Activated CD4-positive, alpha-beta T cell treated with anti-CD3 and anti-CD28 coated beads, Interleukin-2, amount 50 U/mL, for 4 hours (primary cell): ENCODE measurements around the gene ACTL10.
A peak's percentile ranks its signal among the peaks of the same experiment; 100 is the strongest.

Experiments used
- DNase-seq, 2 experiments: peaks; one replicate each; pipeline ENCODE4 v3.0.0-alpha.2; 2020

The ACTL10 gene

GRCh38 chr20:33664085-33664761, 2.5 kb upstream of the ACTL10 start:
- DNase-seq: no peak

- DNase-seq: no peak
These were observed 2.0 kb upstream of the ACTL10 start for GRCh38 chr20:33664762-33665144.

- DNase-seq: peak; percentile 23 to 28
These were observed 517 bp downstream of the ACTL10 start for GRCh38 chr20:33667245-33667675.

DNA sequence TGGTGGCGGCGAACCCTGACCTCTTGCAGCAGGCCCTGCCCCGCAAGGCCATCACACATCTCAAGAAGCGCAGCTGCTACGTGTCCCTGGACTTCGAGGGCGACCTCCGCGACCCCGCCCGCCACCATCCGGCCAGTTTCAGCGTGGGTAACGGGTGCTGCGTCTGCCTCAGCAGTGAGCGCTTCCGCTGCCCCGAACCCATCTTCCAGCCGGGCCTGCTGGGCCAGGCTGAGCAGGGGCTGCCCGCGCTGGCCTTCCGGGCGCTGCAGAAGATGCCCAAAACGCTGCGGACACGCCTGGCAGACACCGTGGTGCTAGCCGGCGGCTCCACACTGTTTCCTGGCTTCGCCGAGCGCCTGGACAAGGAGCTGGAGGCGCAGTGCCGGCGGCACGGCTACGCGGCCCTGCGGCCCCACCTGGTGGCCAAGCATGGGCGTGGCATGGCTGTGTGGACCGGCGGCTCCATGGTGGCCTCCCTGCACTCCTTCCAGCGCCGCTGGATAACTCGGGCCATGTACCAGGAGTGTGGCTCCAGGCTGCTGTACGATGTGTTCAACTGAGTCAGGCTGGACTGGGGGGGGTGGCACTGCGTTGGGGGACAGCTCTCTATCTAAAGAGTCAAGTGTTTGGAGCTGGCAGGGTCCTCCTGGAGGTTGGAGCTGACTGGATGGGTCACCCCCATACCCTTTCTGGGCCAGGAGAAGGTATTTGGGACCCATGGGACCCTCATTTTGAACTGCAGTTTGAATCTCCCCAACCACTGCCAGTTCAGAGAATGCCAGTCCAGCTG, 1.1 kb downstream of the ACTL10 start:
- peak; percentile 64 to 70 for DNase-seq

DNA sequence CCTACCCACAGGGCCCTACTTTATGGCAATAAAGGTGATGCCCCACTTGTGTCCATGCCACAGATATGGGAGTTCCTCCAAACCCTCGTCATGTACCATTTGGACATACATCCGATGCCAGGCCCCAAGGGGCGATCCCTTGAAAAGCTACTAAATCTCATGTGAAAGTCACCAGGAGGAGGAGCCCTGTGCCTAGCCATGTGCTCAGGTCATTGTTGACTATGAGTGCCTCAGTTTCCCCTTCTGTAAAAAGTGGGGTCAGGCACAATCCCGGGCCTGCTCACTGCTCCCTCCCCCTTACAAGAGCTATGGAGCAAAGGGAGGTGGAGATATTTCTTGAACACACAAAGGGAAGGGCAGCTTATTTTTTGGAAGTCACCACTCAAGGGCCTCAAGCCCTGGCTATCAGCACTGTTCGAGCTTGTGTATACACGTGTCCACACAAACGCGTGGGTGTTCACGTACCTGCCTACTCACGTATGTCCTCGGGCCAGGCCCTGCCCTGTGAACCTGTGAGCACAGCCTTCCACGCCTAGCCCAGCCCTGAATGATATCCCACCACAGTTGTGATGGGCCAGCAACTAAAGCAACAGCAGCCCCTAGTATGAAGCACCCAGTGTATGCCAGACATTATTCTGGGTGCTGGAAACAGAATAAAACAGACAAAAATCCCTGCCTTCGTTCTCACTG, 1.9 kb downstream of the ACTL10 start:
- no peak for DNase-seq

- DNase-seq: no peak
These were observed 2.5 kb downstream of the ACTL10 start for GRCh38 chr20:33669224-33669623.

DNA sequence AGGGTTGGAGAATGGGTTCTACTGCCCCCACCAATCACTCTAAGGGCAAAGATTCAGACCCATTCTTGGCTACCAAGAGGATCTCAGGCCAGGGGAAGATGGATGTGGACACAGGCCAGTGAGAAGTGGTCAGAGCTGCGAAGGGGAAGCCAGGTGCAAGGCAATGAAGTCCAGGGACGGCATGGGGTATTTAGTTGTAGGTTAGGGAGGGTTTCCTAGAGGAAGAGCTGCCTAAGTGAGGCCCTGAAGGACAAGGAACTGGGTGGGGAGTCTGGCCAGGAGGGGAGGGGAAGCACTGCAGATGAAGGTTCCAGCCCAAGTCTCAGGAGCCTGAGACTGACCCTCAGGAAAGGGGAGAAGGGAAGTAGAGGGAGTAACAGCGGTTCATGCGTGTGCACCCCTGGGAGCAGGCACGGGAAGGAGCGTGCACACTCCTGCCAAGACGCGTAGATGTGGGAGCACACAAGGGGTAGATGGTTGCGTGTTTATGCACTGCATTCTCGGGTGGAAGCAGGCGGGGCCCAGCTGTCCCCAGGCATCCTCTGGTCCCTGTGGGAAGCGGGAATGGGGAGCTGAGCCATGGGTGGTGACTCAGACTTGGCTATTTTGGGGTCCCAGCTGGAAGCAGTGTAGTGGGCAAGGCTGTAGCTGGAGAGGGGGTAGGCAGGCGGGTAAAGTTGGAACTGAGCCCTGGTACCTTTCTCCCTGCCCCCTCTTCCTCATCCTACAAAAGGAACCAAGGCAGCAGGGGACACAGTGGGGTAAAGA, 3.3 kb downstream of the ACTL10 start:
- DNase-seq: no peak

DNA sequence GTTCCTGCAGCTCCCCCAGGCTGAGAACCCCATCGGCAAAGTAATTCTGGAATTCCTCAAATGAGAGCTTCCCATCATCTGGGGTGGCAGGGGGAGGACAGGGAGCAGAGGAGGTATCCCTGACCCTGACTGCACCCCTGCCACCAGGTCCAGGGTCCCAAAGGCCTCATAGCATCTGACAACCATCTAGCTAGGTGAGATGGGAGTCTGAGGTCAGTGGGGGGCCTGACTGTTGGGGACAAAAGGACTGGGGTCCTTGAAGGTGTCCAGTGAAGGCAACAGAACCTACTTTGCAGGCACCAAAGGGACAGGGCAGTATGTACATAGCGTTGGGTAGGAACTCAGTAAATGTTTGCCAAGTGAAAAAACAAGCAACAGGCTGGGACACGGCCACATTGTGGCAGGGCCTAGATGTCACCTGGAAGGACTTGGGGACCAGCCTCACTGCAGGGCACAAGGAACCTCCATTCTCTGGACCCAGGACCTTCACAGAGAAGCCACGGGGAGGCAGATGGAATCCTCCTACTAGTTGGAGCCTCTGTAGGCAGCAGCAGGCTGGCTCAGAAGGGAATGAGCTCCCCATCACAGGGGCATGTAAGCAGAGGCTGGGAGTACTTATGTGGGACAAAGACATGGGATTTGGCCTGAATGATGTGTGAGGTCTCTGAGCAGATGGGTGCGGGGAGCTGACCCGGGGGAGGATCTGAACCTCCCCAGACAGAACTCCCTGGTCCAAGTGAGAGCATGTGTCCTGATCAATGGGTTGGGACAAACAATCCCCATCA, 4.2 kb downstream of the ACTL10 start:
- DNase-seq: no peak

GRCh38 chr20:33671573-33672288, 5.0 kb downstream of the ACTL10 start:
- DNase-seq: no peak

DNA sequence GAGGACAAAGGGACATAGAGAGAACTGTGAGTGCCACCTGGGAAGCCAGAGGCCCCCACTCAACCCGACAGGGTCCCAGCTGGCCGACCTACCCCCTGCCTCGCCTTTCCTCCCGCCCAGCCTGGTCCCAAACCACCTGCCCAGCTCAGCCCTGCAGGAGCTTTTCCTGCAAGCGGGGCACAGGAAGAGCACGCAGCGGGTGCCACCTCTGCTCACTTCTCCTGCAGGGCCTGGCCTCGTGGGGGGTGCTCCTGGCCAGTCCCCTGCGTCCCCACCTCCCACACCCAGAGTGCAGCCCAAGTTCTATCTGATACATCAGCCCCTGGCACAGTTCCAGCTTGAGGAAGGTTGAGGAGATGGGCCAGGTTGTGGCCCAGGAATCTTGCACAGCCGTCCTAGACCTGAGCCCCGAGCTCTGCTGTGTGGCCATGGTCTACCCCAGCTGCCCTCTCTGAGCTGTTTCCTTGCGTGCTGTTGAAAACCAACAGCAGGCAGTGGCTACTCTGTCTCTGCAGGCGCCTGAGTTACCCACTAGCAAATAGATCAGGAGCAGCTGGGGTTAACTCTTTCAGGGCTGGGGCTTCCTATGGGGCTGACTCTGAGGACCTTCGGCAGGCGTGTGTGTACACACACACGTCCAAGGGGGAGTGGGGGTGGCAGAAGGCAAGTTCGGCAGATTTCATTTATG, 5.8 kb downstream of the ACTL10 start:
- no peak for DNase-seq

DNA sequence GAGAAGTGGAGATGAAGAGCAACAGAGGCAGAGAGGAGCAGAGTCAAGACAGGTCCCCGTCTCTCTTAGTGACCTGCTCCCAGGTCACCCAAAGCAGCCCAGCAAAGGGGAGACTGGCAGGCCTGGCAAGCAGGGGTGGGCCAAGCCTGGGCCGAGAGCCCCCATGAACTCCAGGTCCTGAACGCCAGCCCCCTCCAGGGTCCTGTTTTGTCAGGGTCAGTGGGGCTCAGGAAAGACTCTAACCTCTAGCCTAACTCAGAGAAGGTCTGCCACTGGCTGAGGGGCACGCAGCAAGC, 6.3 kb downstream of the ACTL10 start:
- DNase-seq: no peak

GRCh38 chr20:33673410-33674293, 6.9 kb downstream of the ACTL10 start:
- no peak for DNase-seq

- DNase-seq: peak in 1 of 2 experiments; percentile 23
These were observed 7.8 kb downstream of the ACTL10 start, which contains the start of gene NECAB3 for GRCh38 chr20:33674294-33675135. TSS of gene NECAB3 (minus strand) at chr20:33674428. CDS start at chr20:33674352, 76 bp downstream.

DNA sequence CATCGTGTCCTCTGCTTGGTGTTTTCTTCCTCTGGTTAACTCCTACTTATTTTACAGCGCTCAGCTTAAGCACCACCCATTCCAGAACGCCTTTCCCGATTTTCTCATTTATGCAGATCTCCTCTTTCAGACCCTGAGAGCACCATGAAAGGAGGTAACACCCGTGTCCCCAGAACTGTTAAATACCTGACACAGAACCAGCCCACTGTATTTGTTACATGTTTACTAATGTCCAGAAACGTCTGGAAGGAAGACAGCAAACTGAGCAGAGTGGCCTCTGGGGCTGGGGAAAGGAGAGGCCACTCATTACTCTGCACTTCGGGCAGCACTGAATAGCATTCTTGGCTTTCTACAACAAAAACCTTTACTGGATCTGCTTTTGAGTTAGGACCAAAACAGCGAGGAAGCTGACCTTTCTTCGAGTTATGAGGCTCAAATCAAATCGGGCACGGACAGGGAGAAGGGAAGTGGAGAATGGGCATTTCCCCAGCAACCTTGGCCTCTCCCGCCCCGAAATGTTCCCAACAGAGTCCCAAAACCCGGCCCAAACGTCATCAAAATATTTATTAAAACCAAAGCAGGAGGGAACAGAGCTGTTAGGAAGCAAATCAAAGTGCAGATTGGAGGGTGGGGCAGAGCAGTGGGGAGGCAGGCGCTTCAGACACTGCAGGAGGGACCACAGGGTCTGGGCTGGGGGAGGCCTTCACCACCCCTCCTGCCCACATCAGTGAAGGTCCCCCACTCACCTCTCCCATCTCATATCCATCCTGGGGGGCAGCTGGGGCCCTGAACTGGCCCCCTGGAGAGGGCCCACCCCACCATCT, 8.6 kb downstream of the ACTL10 start:
- DNase-seq: no peak

DNA sequence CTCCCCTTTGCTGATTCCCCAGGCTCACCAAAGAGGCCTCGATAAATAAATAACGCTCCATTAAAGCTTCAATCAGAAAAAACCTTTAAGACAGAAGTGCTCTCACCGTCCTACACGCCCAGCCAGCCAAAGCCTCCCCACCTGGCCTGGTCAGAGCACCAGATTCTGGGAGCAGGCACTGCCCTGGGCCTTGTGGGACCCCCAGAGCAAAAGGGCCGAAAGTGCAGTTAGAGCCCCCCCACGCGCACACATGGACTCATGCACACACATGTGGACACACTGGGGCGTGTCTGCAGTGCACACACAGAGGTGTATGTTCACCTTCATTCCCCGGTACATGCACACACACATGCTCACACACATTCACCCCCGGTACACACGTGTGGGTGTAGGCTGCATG, 9.4 kb downstream of the ACTL10 start:
- no peak for DNase-seq

DNA sequence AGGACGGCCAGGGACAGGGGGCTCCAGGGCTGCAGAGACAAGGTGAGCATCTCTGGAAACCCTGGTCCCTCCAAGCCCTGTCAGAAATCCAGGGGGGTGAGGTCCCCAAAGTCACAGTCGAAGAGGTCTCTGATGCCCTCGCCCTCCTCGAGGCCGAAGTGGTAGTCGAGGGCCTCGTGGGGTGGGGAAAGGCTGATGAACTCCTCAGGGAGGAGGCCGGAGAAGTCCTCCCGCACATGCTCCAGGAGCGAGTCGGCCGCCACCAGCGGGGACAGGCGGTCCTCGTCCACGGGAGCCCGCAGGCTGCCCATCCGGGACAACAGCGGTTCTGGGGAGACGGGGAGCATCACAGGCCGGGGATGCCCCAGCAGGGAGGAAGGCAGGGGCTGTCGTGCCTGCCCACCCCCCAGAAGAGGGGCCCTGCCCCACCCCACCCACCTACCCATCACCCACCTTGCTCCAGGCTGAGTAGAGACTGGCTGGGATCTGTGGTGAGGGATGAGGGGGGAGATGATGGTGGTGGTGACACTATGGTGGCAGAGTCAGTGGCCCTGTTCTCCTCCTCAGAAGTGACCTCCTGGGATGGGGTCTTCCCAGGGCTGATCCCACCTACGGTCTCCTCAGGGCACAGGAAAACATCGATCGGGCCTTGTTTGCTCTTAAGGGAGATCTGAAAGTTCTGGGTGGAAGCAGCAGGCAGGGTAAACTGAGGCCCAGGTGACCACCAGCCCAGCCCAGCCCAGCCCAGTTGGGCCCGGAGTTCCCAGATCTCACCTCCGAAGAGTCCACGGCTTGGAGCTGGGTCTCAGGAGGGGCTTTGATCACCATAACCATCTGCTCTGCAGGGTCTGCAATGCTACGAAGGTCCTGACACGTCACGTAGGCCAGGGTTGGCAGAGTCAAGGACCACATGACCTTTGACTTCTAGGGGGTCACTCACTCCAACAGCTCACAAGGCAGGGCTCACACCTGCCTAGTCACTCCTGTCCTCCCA, 10.2 kb downstream of the ACTL10 start:
- no peak for DNase-seq
